Panc1 (cell line): ENCODE results near the gene ZBTB7A. TPM values are rescaled to one million over a fixed set of nuclear protein-coding genes. Genes with fewer than 3 reads are reported as not detected.

ENCODE experiments used
- ATAC-seq: fragments of 200-7000 bp; cut with Tn5 transposase; 2 replicates; pipeline ENCODE4 v1.9.1; 2020; ENCODE audit warnings: mild to moderate bottlenecking, moderate library complexity
- BruUV-seq: library from RNA; stranded (reverse); fragments of 400-500 nt; replicated peaks from 2 replicates; lab custom pipeline; 2021; lab: Mats Ljungman, UMichigan
- CTCF ChIA-PET: fragments of 300-600 bp; sonication (Branson Sonifier 250); formaldehyde crosslinking; loops from one replicate; lab custom pipeline; 2022; ENCODE audit warnings: antibody characterized with exemption; lab: Charles Lee
- POLR2A ChIA-PET: fragments of 300-600 bp; sonication (Branson Sonifier 250); formaldehyde crosslinking; loops from one replicate; lab custom pipeline; 2022; ENCODE audit warnings: antibody characterized with exemption; lab: Charles Lee
- DNase-seq: peaks from one replicate; pipeline ENCODE4 v3.0.0-alpha.2; 2010; ENCODE audit warnings: low read depth, low spot score
- H3K27ac ChIP-seq: 2 replicates; pipeline ENCODE4 v1.5.1; 2011; ENCODE audit warnings: mild to moderate bottlenecking, low read length, inconsistent platforms
- H3K27me3 ChIP-seq: fragments of 200-500 bp; sonication (Bioruptor generic); 2 replicates; pipeline ENCODE4 v1.6.0; 2014; ENCODE audit warnings: low read length, inconsistent platforms; ENCODE audit not compliant: control insufficient read depth, insufficient read depth
- H3K36me3 ChIP-seq: fragments of 200-500 bp; sonication (Bioruptor generic); 2 replicates; pipeline ENCODE4 v1.5.1; 2014; ENCODE audit warnings: inconsistent platforms, mild to moderate bottlenecking, low read length, moderate library complexity; ENCODE audit not compliant: control insufficient read depth, insufficient read depth
- H3K4me1 ChIP-seq: 2 replicates; pipeline ENCODE4 v1.5.1; 2011; ENCODE audit warnings: inconsistent platforms, mild to moderate bottlenecking, low read length, moderate library complexity; ENCODE audit not compliant: control insufficient read depth, insufficient read depth
- H3K4me3 ChIP-seq, 2 experiments: 2 replicates each; pipeline ENCODE4 v1.5.1; 2011 to 2012; ENCODE audit warnings: low read depth in 2 of 2, low read length in 2 of 2, mild to moderate bottlenecking in 2 of 2, inconsistent platforms in 1 of 2, moderate library complexity in 1 of 2
- H3K9me3 ChIP-seq: fragments of 200-500 bp; sonication (Bioruptor generic); 2 replicates; pipeline ENCODE4 v1.5.1; 2014; ENCODE audit warnings: low read depth, mild to moderate bottlenecking, inconsistent platforms, low read length, moderate library complexity; ENCODE audit not compliant: control insufficient read depth, insufficient read depth
- CTCF ChIP-seq: fragments of 450-650 bp; IDR thresholded peaks from 2 replicates; pipeline ENCODE4 v1.5.1; 2017; ENCODE audit warnings: mild to moderate bottlenecking
- POLR2AphosphoS5 ChIP-seq: IDR thresholded peaks from 2 replicates; pipeline ENCODE4 v1.6.1; 2012; ENCODE audit warnings: mild to moderate bottlenecking, low read depth, low read length, moderate library complexity
- REST ChIP-seq, 2 experiments: IDR thresholded peaks; 2 replicates each; pipeline ENCODE4 v1.6.1; 2011 to 2012; ENCODE audit warnings: low read depth in 2 of 2, control low read depth in 1 of 2, low read length in 1 of 2, mild to moderate bottlenecking in 1 of 2, moderate library complexity in 1 of 2; ENCODE audit not compliant: insufficient read depth in 1 of 2
- SIN3A ChIP-seq: IDR thresholded peaks from 2 replicates; pipeline ENCODE4 v1.6.1; 2012; ENCODE audit warnings: low read depth, mild to moderate bottlenecking, low read length, moderate library complexity, borderline replicate concordance; ENCODE audit not compliant: insufficient read depth
- TCF7L2 ChIP-seq: IDR thresholded peaks from 2 replicates; pipeline ENCODE4 v1.6.1; 2011; ENCODE audit warnings: mild to moderate bottlenecking, low read depth, low read length, inconsistent platforms
- in situ Hi-C: cut with HindIII; loops from 2 replicates; pipeline ENCODE4 v1.10.0; 2016; ENCODE audit warnings: low sequenced_read_pairs, low pct_unique_long_range_greater_than_20kb
- intact Hi-C: fragments of 100-400 bp; cut with micrococcal nuclease; formaldehyde crosslinking; loops from one replicate; pipeline ENCODE4 v1.10.0; 2022; ENCODE audit not compliant: unreplicated experiment
- total RNA-seq: library from RNA; stranded (reverse); gene quantifications from one replicate; pipeline ENCODE4 v1.2.1, GENCODE V29; 2021; ENCODE audit not compliant: unreplicated experiment

The ZBTB7A gene
- total RNA-seq, 1 experiment from 2014 or later = 48.0 TPM

- ChIA-PET CTCF (no interaction called here), POLR2A (no interaction called here)
- intact Hi-C loops (no loop called here), in situ Hi-C loops (no loop called here)
- Histone ChIP-seq H3K4me3 (no peak overlapping the region), H3K4me1 (no peaks in the 10 kb centered on the region), H3K36me3 (no peaks in the 10 kb centered on the region; the same call in 1 of the 2 replicates), H3K9me3 (no peaks in the 10 kb centered on the region), H3K27ac (no peak overlapping the region), H3K27me3 (no peaks in the 10 kb centered on the region)
- DNase-seq (no peak), ATAC-seq (no peak)
- no TSS peak for BruUV-seq
- no peak for TF ChIP-seq CTCF
- TF ChIP-seq POLR2AphosphoS5 = no peak
- no peak for TF ChIP-seq SIN3A
- TF ChIP-seq TCF7L2 = no peak
- TF ChIP-seq REST (IDR thresholded peaks at IDR 0.05; ENCODE audit: insufficient read depth in 1 of 2, low read depth in 2 of 2, low read length in 1 of 2) = no peak
These were observed 42.9 kb upstream of the ZBTB7A start for GRCh38 chr19:4109626-4109945.

GRCh38 chr19:4108767-4109625 is 42.3 kb upstream of the ZBTB7A start:
- TSS peak; percentile 28 for BruUV-seq

More at GRCh38 chr19:4108767-4109625, 42.3 kb upstream of the ZBTB7A start:
- Histone ChIP-seq H3K4me3 (no peak overlapping the region), H3K27me3 (no peaks in the 10 kb centered on the region), H3K36me3 (no peaks in the 10 kb centered on the region; the same call in 1 of the 2 replicates), H3K4me1 (no peaks in the 10 kb centered on the region), H3K27ac (no peak overlapping the region), H3K9me3 (no peaks in the 10 kb centered on the region)
- intact Hi-C loops = no loop called here
- no peak for ATAC-seq
- TF ChIP-seq REST (IDR thresholded peaks at IDR 0.05; ENCODE audit: insufficient read depth in 1 of 2, low read depth in 2 of 2, low read length in 1 of 2) (no peak), CTCF (no peak), SIN3A (no peak), TCF7L2 (no peak), POLR2AphosphoS5 (no peak)
- ChIA-PET CTCF (no interaction called here), POLR2A (no interaction called here)
- no peak for DNase-seq
- in situ Hi-C loops = no loop called here
